HG02759 (cell line): ENCODE data around the gene PDS5B.

Experiments
- ATAC-seq: cut with Tn5 transposase; IDR thresholded peaks from one replicate; pipeline ENCODE4 v1.9.1; 2021; ENCODE audit warnings: mild to moderate bottlenecking, moderate library complexity; ENCODE audit not compliant: unreplicated experiment

PDS5B gene

GRCh38 chr13:32587811-32588170 is 1.5 kb downstream of the PDS5B start:
- no peak for ATAC-seq

GRCh38 chr13:32588736-32589135 is 2.5 kb downstream of the PDS5B start:
- ATAC-seq = no peak

GRCh38 chr13:32589471-32589870 is 3.2 kb downstream of the PDS5B start:
- no peak for ATAC-seq

- ATAC-seq = no peak
Measured at GRCh38 chr13:32590266-32590665, 4.0 kb downstream of the PDS5B start.

- ATAC-seq = no peak
Measured at GRCh38 chr13:32592082-32592481, 5.8 kb downstream of the PDS5B start.

- no peak for ATAC-seq
Measured at GRCh38 chr13:32594157-32594738, 8.0 kb downstream of the PDS5B start.

GRCh38 chr13:32595306-32595705 is 9.1 kb downstream of the PDS5B start:
- no peak for ATAC-seq

- no peak for ATAC-seq
Measured at GRCh38 chr13:32600890-32601289, 14.6 kb downstream of the PDS5B start.

- ATAC-seq = no peak
Measured at GRCh38 chr13:32609428-32609827, 23.2 kb downstream of the PDS5B start.

- ATAC-seq = no peak
Measured at GRCh38 chr13:32610538-32610937, 24.3 kb downstream of the PDS5B start.

- ATAC-seq = no peak
Measured at GRCh38 chr13:32610977-32611376, 24.7 kb downstream of the PDS5B start.

- ATAC-seq = no peak
Measured at GRCh38 chr13:32616883-32617511, 30.7 kb downstream of the PDS5B start.

GRCh38 chr13:32622827-32623226 is 36.6 kb downstream of the PDS5B start:
- ATAC-seq = no peak

GRCh38 chr13:32624441-32624840 is 38.2 kb downstream of the PDS5B start:
- ATAC-seq = no peak

- no peak for ATAC-seq
Measured at GRCh38 chr13:32627793-32628192, 41.5 kb downstream of the PDS5B start.

GRCh38 chr13:32629313-32629712 is 43.1 kb downstream of the PDS5B start:
- ATAC-seq = no peak

- ATAC-seq = no peak
Measured at GRCh38 chr13:32629866-32630265, 43.6 kb downstream of the PDS5B start.

GRCh38 chr13:32632343-32632909 is 46.2 kb downstream of the PDS5B start:
- ATAC-seq = no peak

GRCh38 chr13:32636711-32637110 is 50.5 kb downstream of the PDS5B start:
- no peak for ATAC-seq

GRCh38 chr13:32638739-32639138 is 52.5 kb downstream of the PDS5B start:
- ATAC-seq = no peak

- peak; percentile 79 for ATAC-seq
Measured at GRCh38 chr13:32639502-32640105, 53.4 kb downstream of the PDS5B start.

- ATAC-seq = no peak
Measured at GRCh38 chr13:32642316-32642715, 56.1 kb downstream of the PDS5B start.
